HCT116 (cell line): ENCODE measurements around the gene CA6. TPM values are rescaled to one million over a fixed set of nuclear protein-coding genes. Genes with fewer than 3 reads are reported as not detected.

Experiments used
- ATAC-seq: fragments of 200-7000 bp; cut with Tn5 transposase; 2 replicates; pipeline ENCODE4 v1.9.1; 2020; ENCODE audit warnings: mild to moderate bottlenecking, moderate library complexity
- BruUV-seq: library from RNA; stranded (reverse); fragments of 400-500 nt; replicated peaks from 2 replicates; lab custom pipeline; 2021; lab: Mats Ljungman, UMichigan
- CTCF ChIA-PET: fragments of 300-600 bp; sonication (Branson Sonifier 250); formaldehyde crosslinking; loops from one replicate; lab custom pipeline; 2021; ENCODE audit warnings: antibody characterized with exemption; lab: Charles Lee
- POLR2A ChIA-PET: fragments of 300-600, 350-600 bp; sonication (Branson Sonifier 250); formaldehyde crosslinking; loops from one replicate; lab custom pipeline; 2021; ENCODE audit warnings: antibody characterized with exemption; lab: Charles Lee
- RAD21 ChIA-PET, 2 experiments: fragments of 300-600 bp; sonication (Branson Sonifier 250); formaldehyde crosslinking; loops; one replicate each; lab custom pipeline; 2023; ENCODE audit warnings: low total read pairs in 2 of 2; ENCODE audit not compliant: uncharacterized antibody in 2 of 2, unreplicated experiment in 2 of 2, low non-redundant PET in 1 of 2; lab: Charles Lee
- DNase-seq: peaks from one replicate; pipeline ENCODE4 v3.0.0-alpha.2; 2010; ENCODE audit warnings: low read depth, low spot score
- H2AFZ ChIP-seq: fragments of 200-600 bp; shearing (Covaris generic), sonication (generic); 2 replicates; pipeline ENCODE4 v1.6.1; 2017; ENCODE audit warnings: low read depth, mixed run types, mixed read lengths, antibody characterized with exemption, low read length; ENCODE audit not compliant: poor library complexity, severe bottlenecking
- H3K27ac ChIP-seq: 2 replicates; pipeline ENCODE4 v1.5.1; 2012; ENCODE audit warnings: low read depth, low read length
- H3K27me3 ChIP-seq: fragments of 200-600 bp; sonication (generic); 2 replicates; pipeline ENCODE4 v1.6.1; 2016; ENCODE audit warnings: mixed run types, low read length, mixed read lengths; ENCODE audit not compliant: insufficient read depth
- H3K36me3 ChIP-seq, 2 experiments: fragments of 200-500 bp in 1 of 2; fragments of 200-600 bp in 1 of 2; sonication (Bioruptor generic) in 1 of 2; sonication (generic) in 1 of 2; 2 replicates each; pipeline versions ENCODE4 v1.5.1 to v1.6.1; 2014 to 2016; ENCODE audit warnings: low read length in 2 of 2, inconsistent platforms in 1 of 2, mixed read lengths in 1 of 2, mixed run types in 1 of 2; ENCODE audit not compliant: insufficient read depth in 2 of 2, control insufficient read depth in 1 of 2
- H3K4me1 ChIP-seq, 2 experiments: fragments of 200-600 bp in 1 of 2; sonication (generic) in 1 of 2; 2 replicates each; pipeline versions ENCODE4 v1.5.1 to v1.6.1; 2012 to 2017; ENCODE audit warnings: low read length in 2 of 2, inconsistent platforms in 1 of 2, mild to moderate bottlenecking in 1 of 2, mixed read lengths in 1 of 2, mixed run types in 1 of 2, moderate library complexity in 1 of 2; ENCODE audit not compliant: insufficient read depth in 2 of 2, control insufficient read depth in 1 of 2
- H3K4me2 ChIP-seq: fragments of 200-600 bp; sonication (generic); 2 replicates; pipeline ENCODE4 v1.6.1; 2017; ENCODE audit warnings: mixed run types, low read length, mixed read lengths
- H3K4me3 ChIP-seq, 2 experiments: fragments of 200-600 bp in 1 of 2; sonication (generic) in 1 of 2; replicated peaks in 1 of 2; 2 replicates each; pipeline ENCODE4 v1.5.1; 2011 to 2016; ENCODE audit warnings: low read length in 2 of 2, control low read depth in 1 of 2, low read depth in 1 of 2, mild to moderate bottlenecking in 1 of 2, mixed read lengths in 1 of 2, mixed run types in 1 of 2
- H3K79me2 ChIP-seq: fragments of 200-600 bp; sonication (generic); 2 replicates; pipeline ENCODE4 v1.6.1; 2017; ENCODE audit warnings: mild to moderate bottlenecking, mixed run types, low read length, moderate library complexity, mixed read lengths; ENCODE audit not compliant: insufficient read depth
- H3K9ac ChIP-seq: fragments of 200-600 bp; sonication (generic); 2 replicates; pipeline ENCODE4 v1.6.1; 2016; ENCODE audit warnings: low read length, mixed read lengths
- H3K9me2 ChIP-seq: fragments of 200-600 bp; sonication (generic), shearing (Covaris generic); 2 replicates; pipeline ENCODE4 v1.6.1; 2017; ENCODE audit warnings: mixed run types, mild to moderate bottlenecking, moderate library complexity; ENCODE audit not compliant: insufficient read depth
- H3K9me3 ChIP-seq, 2 experiments: fragments of 200-500 bp in 1 of 2; fragments of 200-600 bp in 1 of 2; sonication (Bioruptor generic) in 1 of 2; sonication (generic) in 1 of 2; 2 replicates each; pipeline ENCODE4 v1.6.1; 2014 to 2017; ENCODE audit warnings: low read length in 2 of 2, mixed read lengths in 2 of 2, inconsistent platforms in 1 of 2, low read depth in 1 of 2, mild to moderate bottlenecking in 1 of 2, mixed run types in 1 of 2, moderate library complexity in 1 of 2; ENCODE audit not compliant: control insufficient read depth in 1 of 2, insufficient read depth in 1 of 2
- H4K20me1 ChIP-seq: fragments of 200-600 bp; sonication (generic), shearing (Covaris generic); 2 replicates; pipeline ENCODE4 v1.6.1; 2017; ENCODE audit warnings: mixed run types, mild to moderate bottlenecking, moderate library complexity; ENCODE audit not compliant: insufficient read depth
- CBX3 ChIP-seq: IDR thresholded peaks from 2 replicates; pipeline ENCODE4 v1.6.1; 2012; ENCODE audit warnings: low read depth
- CEBPB ChIP-seq: IDR thresholded peaks from 2 replicates; pipeline ENCODE4 v1.6.1; 2012; ENCODE audit warnings: low read depth
- EGR1 ChIP-seq: IDR thresholded peaks from 2 replicates; pipeline ENCODE4 v1.6.1; 2012; ENCODE audit warnings: low read depth
- ELF1 ChIP-seq: IDR thresholded peaks from 2 replicates; pipeline ENCODE4 v1.6.1; 2012; ENCODE audit warnings: low read depth, borderline replicate concordance
- EZH2phosphoT487 ChIP-seq: fragments of 200-600 bp; IDR thresholded peaks from 2 replicates; pipeline ENCODE4 v1.6.1; 2018; ENCODE audit warnings: antibody characterized with exemption, borderline replicate concordance
- FOSL1 ChIP-seq: IDR thresholded peaks from 2 replicates; pipeline ENCODE4 v1.6.1; 2012; ENCODE audit warnings: low read depth
- POLR2A ChIP-seq: IDR thresholded peaks from 2 replicates; pipeline ENCODE4 v1.7.0; 2011; ENCODE audit warnings: borderline replicate concordance; ENCODE audit not compliant: insufficient read depth, insufficient read length; ENCODE audit errors: extremely low read depth
- POLR2AphosphoS5 ChIP-seq: IDR thresholded peaks from 2 replicates; pipeline ENCODE4 v1.6.1; 2011; ENCODE audit warnings: mild to moderate bottlenecking, low read depth, low read length, moderate library complexity
- RAD21 ChIP-seq: IDR thresholded peaks from 2 replicates; pipeline ENCODE4 v1.6.1; 2012; ENCODE audit warnings: low read depth, mild to moderate bottlenecking
- SIN3A ChIP-seq: IDR thresholded peaks from 2 replicates; pipeline ENCODE4 v1.6.1; 2012; ENCODE audit warnings: low read depth
- ZFX ChIP-seq: fragments of 450-650 bp; IDR thresholded peaks from 2 replicates; pipeline ENCODE4 v1.6.1; 2017
- ZNF274 ChIP-seq: fragments of 200-500 bp; sonication (Bioruptor generic); IDR thresholded peaks from 2 replicates; pipeline ENCODE4 v1.6.1; 2014; ENCODE audit warnings: mild to moderate bottlenecking, low read depth, low read length, inconsistent platforms
- intact Hi-C: fragments of 100-400 bp; cut with micrococcal nuclease; formaldehyde crosslinking; loops from 2 replicates; pipeline ENCODE4 v1.10.0; 2022
- total RNA-seq: library from RNA; stranded (reverse); gene quantifications from one replicate; pipeline ENCODE4 v1.2.1, GENCODE V29; 2021; ENCODE audit not compliant: unreplicated experiment
- TF ChIP-seq, protein P1 (sequence below), 3 experiments: fragments of 200-600 bp in 1 of 3; sonication (generic) in 1 of 3; IDR thresholded peaks in 2 of 3; conservative IDR thresholded peaks in 1 of 3; 2 replicates each; pipeline ENCODE4 v1.5.1; 2012 to 2017; ENCODE audit warnings: low read depth in 2 of 3, low read length in 2 of 3, antibody characterized with exemption in 1 of 3, borderline replicate concordance in 1 of 3, control low read depth in 1 of 3, mild to moderate bottlenecking in 1 of 3, mixed read lengths in 1 of 3, mixed run types in 1 of 3, moderate library complexity in 1 of 3; ENCODE audit not compliant: insufficient read depth in 1 of 3

The CA6 gene
- total RNA-seq, 1 experiment from 2014 or later = not detected

DNA sequence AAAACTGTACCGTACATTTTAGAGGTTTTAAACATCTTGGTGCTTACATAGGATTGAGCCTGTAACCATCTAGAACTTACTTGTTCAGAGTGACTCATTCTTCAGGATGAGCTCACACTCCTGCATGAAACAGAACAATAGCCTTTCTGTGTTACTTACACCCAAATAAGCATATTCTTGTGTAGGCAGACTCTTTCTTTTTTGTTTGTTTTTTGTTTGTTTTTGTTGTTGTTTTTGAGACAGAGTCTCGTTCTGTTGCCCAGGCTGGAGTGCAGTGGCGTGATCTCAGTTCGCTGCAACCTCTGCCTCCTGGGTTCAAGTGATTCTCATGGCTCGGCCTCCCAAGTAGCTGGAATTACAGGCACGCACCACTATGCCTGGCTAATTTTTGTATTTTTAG, 3.8 kb upstream of the CA6 start (continued):
- TF ChIP-seq POLR2AphosphoS5 = no peak

DNA sequence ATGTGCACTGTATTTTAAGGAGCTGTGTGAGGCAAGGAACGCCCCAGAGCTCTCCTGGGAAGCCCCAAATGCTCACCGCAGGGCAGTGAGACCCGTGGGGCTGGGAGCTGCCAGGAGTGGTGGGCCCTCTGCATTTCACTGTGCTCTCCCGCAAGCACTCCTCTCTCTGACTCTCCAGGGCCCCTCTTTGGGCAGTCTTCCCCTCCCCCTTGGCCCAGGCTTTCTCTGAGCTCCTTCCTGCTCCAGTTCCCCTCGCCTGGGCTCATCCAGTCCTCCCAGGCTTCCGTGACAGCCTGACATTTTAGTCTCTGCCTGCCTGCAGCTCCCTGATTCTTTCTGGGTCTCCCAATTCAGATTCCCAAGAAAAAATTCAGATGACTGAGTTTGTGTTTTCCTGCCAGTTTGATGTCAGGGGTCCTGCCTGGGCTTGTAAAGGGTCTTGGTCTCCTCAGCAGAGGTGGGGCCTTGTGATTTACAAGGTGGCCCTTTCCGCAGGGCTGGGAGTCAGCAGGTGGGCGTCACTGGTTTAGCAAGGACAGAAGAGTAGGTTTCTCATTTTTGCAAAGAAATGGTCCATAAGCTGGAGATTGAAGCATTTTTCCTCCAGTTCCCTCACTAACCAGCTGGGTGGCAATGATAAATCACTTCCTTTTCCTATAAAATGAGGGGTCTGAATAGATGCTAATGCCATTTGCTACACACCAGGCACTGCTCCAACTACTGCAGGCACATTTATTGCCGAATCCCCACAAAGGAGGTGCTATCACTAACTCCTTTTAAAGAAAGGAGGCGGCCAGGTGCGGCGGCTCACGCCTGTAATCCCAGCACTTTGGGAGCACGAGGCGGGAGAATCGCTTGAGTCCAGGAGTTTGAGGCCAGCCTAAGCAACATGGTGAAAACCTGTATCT, 1.9 kb upstream of the CA6 start:
- Histone ChIP-seq H3K36me3 (no peaks in the 10 kb centered on the region), H2AFZ (no peak overlapping the region), H3K9me3 (no peaks in the 10 kb centered on the region), H3K9me2 (no peaks in the 10 kb centered on the region), H3K4me2 (no peak overlapping the region), H3K4me1 (peaks cover 0 to 21% of the 10 kb centered on the region in 2 experiments; a peak in 2 of 4 replicates), H4K20me1 (no peaks in the 10 kb centered on the region), H3K27ac (no peak overlapping the region), H3K4me3 (no peak overlapping the region), H3K79me2 (no peaks in the 10 kb centered on the region), H3K9ac (no peak overlapping the region), H3K27me3 (no peaks in the 10 kb centered on the region)
- intact Hi-C loops = no loop called here
- DNase-seq (no peak), ATAC-seq (no peak)
- RAD21 ChIA-PET = no interaction called here
- no TSS peak for BruUV-seq
- no peak for TF ChIP-seq ZFX
- TF ChIP-seq, protein P1, sequence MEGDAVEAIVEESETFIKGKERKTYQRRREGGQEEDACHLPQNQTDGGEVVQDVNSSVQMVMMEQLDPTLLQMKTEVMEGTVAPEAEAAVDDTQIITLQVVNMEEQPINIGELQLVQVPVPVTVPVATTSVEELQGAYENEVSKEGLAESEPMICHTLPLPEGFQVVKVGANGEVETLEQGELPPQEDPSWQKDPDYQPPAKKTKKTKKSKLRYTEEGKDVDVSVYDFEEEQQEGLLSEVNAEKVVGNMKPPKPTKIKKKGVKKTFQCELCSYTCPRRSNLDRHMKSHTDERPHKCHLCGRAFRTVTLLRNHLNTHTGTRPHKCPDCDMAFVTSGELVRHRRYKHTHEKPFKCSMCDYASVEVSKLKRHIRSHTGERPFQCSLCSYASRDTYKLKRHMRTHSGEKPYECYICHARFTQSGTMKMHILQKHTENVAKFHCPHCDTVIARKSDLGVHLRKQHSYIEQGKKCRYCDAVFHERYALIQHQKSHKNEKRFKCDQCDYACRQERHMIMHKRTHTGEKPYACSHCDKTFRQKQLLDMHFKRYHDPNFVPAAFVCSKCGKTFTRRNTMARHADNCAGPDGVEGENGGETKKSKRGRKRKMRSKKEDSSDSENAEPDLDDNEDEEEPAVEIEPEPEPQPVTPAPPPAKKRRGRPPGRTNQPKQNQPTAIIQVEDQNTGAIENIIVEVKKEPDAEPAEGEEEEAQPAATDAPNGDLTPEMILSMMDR (IDR thresholded peaks at IDR 0.05 in 2 of 3, conservative IDR thresholded peaks at IDR 0.05 in 1 of 3; ENCODE audit: borderline replicate concordance in 1 of 3, insufficient read depth in 1 of 3, low read depth in 2 of 3, low read length in 2 of 3) = no peak
- no peak for TF ChIP-seq CEBPB
- TF ChIP-seq CBX3 = no peak
- TF ChIP-seq POLR2A = no peak
- TF ChIP-seq ELF1 = no peak
- no peak for TF ChIP-seq EGR1
- no peak for TF ChIP-seq FOSL1
- TF ChIP-seq ZNF274 = no peak
- TF ChIP-seq RAD21 = no peak
- no peak for TF ChIP-seq EZH2phosphoT487
- no peak for TF ChIP-seq SIN3A
- CTCF ChIA-PET = interaction anchor here (1.1 to 1.9 kb wide), 2 partner anchors 19 to 61 kb away, joined by 3 to 6 read pairs; no protein-coding TSS in a partner anchor
- POLR2A ChIA-PET = no interaction called here
